Erythroblast (primary cell): ENCODE results near the gene RPL28.

Source experiments
- GATA1 ChIP-seq: IDR thresholded peaks from 2 replicates; pipeline ENCODE4 v1.6.1; 2011; ENCODE audit warnings: low read depth, mild to moderate bottlenecking, control low read depth, low read length, moderate library complexity
- POLR2A ChIP-seq: IDR thresholded peaks from 2 replicates; pipeline ENCODE4 v1.6.1; 2011; ENCODE audit warnings: mild to moderate bottlenecking, low read length

- TF ChIP-seq POLR2A (peak; percentile 28), GATA1 (no peak)
Measured at GRCh38 chr19:55440411-55441105, 54.8 kb downstream of the RPL28 start.
